Calu3 (cell line): ENCODE measurements around the gene SUPT6H. TPM values are rescaled to one million over a fixed set of nuclear protein-coding genes. Genes with fewer than 3 reads are reported as not detected.

ENCODE experiments used
- BruUV-seq: library from RNA; stranded (reverse); fragments of 400-500 nt; replicated peaks from 2 replicates; lab custom pipeline; 2021; lab: Mats Ljungman, UMichigan
- CTCF ChIA-PET: fragments of 300-600 bp; sonication (Branson Sonifier 250); formaldehyde crosslinking; loops from one replicate; lab custom pipeline; 2022; ENCODE audit warnings: antibody characterized with exemption; lab: Charles Lee
- DNase-seq: peaks from one replicate; pipeline ENCODE4 v3.0.0; 2022
- H3K27ac Mint-ChIP-seq: one replicate; pipeline ENCODE4 v1.8.0; 2022; ENCODE audit warnings: mixed read lengths; ENCODE audit not compliant: unreplicated experiment
- H3K27me3 Mint-ChIP-seq: one replicate; pipeline ENCODE4 v1.8.0; 2022; ENCODE audit warnings: mixed read lengths; ENCODE audit not compliant: unreplicated experiment
- H3K36me3 Mint-ChIP-seq: one replicate; pipeline ENCODE4 v1.8.0; 2022; ENCODE audit warnings: mild to moderate bottlenecking, moderate library complexity, mixed read lengths; ENCODE audit not compliant: insufficient read depth, unreplicated experiment
- H3K4me1 Mint-ChIP-seq: one replicate; pipeline ENCODE4 v1.8.0; 2022; ENCODE audit warnings: mild to moderate bottlenecking, low read depth, mixed read lengths; ENCODE audit not compliant: unreplicated experiment
- H3K4me3 Mint-ChIP-seq: one replicate; pipeline ENCODE4 v1.8.0; 2022; ENCODE audit warnings: mild to moderate bottlenecking, low read depth, moderate library complexity, mixed read lengths; ENCODE audit not compliant: unreplicated experiment
- H3K9me3 Mint-ChIP-seq: one replicate; pipeline ENCODE4 v1.8.0; 2022; ENCODE audit warnings: low read depth, mixed read lengths; ENCODE audit not compliant: unreplicated experiment
- CTCF ChIP-seq: fragments of 200-600 bp; IDR thresholded peaks from one replicate; pipeline ENCODE4 v1.8.0; 2022; ENCODE audit warnings: antibody characterized with exemption; ENCODE audit not compliant: unreplicated experiment
- intact Hi-C: fragments of 100-400 bp; cut with micrococcal nuclease; formaldehyde crosslinking; loops from one replicate; pipeline ENCODE4 v1.10.0; 2022; ENCODE audit not compliant: unreplicated experiment
- total RNA-seq: library from RNA; stranded (reverse); gene quantifications from 2 replicates; pipeline ENCODE4 v1.2.3, GENCODE V29; 2022

The SUPT6H gene
- total RNA-seq, 1 experiment from 2014 or later: 107 TPM

GRCh38 chr17:28704219-28704858 is 42.3 kb downstream of the SUPT6H start:
- no peak overlapping the region for H3K4me3 Mint-ChIP-seq
- intact Hi-C loops: no loop called here
- H3K36me3 Mint-ChIP-seq: peaks cover 50% of the 10 kb centered on the region
- no peaks in the 10 kb centered on the region for H3K4me1 Mint-ChIP-seq
- CTCF ChIA-PET: no interaction called here
- H3K27me3 Mint-ChIP-seq: no peaks in the 10 kb centered on the region
- H3K9me3 Mint-ChIP-seq: no peaks in the 10 kb centered on the region
- no TSS peak for BruUV-seq
- TF ChIP-seq CTCF: no peak
- no peak for DNase-seq
- H3K27ac Mint-ChIP-seq: no peak overlapping the region

- CTCF ChIA-PET: no interaction called here
- Mint-ChIP-seq H3K4me3 (no peak overlapping the region), H3K4me1 (no peaks in the 10 kb centered on the region), H3K27ac (no peak overlapping the region), H3K36me3 (peaks cover 52% of the 10 kb centered on the region), H3K9me3 (no peaks in the 10 kb centered on the region), H3K27me3 (no peaks in the 10 kb centered on the region)
- no peak for DNase-seq
- TF ChIP-seq CTCF: no peak
- no TSS peak for BruUV-seq
- intact Hi-C loops: no loop called here
Observed at GRCh38 chr17:28705074-28705659, 43.2 kb downstream of the SUPT6H start.

- CTCF ChIA-PET: no interaction called here
- H3K27me3 Mint-ChIP-seq: no peaks in the 10 kb centered on the region
- TF ChIP-seq CTCF: no peak
- intact Hi-C loops: no loop called here
- no peak overlapping the region for H3K27ac Mint-ChIP-seq
- no peak overlapping the region for H3K4me3 Mint-ChIP-seq
- no peaks in the 10 kb centered on the region for H3K9me3 Mint-ChIP-seq
- no TSS peak for BruUV-seq
- DNase-seq: no peak
- no peaks in the 10 kb centered on the region for H3K4me1 Mint-ChIP-seq
- H3K36me3 Mint-ChIP-seq: peaks cover 53% of the 10 kb centered on the region
Observed at GRCh38 chr17:28705728-28706334, 43.8 kb downstream of the SUPT6H start.

GRCh38 chr17:28706471-28707338 is 44.7 kb downstream of the SUPT6H start:
- Mint-ChIP-seq H3K36me3 (peaks cover 60% of the 10 kb centered on the region), H3K4me3 (no peak overlapping the region), H3K27ac (no peak overlapping the region), H3K4me1 (no peaks in the 10 kb centered on the region), H3K27me3 (no peaks in the 10 kb centered on the region), H3K9me3 (no peaks in the 10 kb centered on the region)
- CTCF ChIA-PET: no interaction called here
- TF ChIP-seq CTCF: no peak
- DNase-seq: no peak
- no TSS peak for BruUV-seq
- intact Hi-C loops: no loop called here
